Suprapubic skin (tissue), 4 donors: Measurements from ENCODE around the gene ATP8B3. TPM values are rescaled to one million over a fixed set of nuclear protein-coding genes. Genes with fewer than 3 reads are reported as not detected.

Experiments used
- DNase-seq, 2 donors: peaks; one replicate each; pipeline ENCODE4 v3.0.0-alpha.2; 2019; ENCODE audit warnings: low spot score in 2 of 2
- H3K27ac ChIP-seq: fragments of 200-600 bp; sonication (generic); one replicate; pipeline ENCODE4 v1.5.1; 2019
- H3K27me3 ChIP-seq: fragments of 200-600 bp; sonication (generic); one replicate; pipeline ENCODE4 v1.5.1; 2019
- H3K36me3 ChIP-seq: fragments of 200-600 bp; sonication (generic); one replicate; pipeline ENCODE4 v1.5.1; 2019
- H3K4me1 ChIP-seq: fragments of 200-600 bp; sonication (generic); one replicate; pipeline ENCODE4 v1.5.1; 2019
- H3K4me3 ChIP-seq: fragments of 200-600 bp; sonication (generic); one replicate; pipeline ENCODE4 v1.5.1; 2019; ENCODE audit warnings: mild to moderate bottlenecking
- H3K9me3 ChIP-seq: fragments of 200-600 bp; sonication (generic); one replicate; pipeline ENCODE4 v1.5.1; 2019
- EP300 ChIP-seq: sonication (generic); formaldehyde crosslinking; IDR thresholded peaks from one replicate; pipeline ENCODE4 v1.6.1; 2017; ENCODE audit warnings: antibody characterized with exemption
- POLR2A ChIP-seq, 2 donors: fragments of 450-650 bp; IDR thresholded peaks; one replicate each; pipeline ENCODE4 v1.6.1; 2017; ENCODE audit warnings: antibody characterized with exemption in 2 of 2, mild to moderate bottlenecking in 2 of 2, moderate library complexity in 2 of 2
- POLR2AphosphoS5 ChIP-seq, 3 donors: sonication (generic); formaldehyde crosslinking; IDR thresholded peaks; one replicate each; pipeline ENCODE4 v1.6.1; 2017; ENCODE audit warnings: antibody characterized with exemption in 3 of 3
- WGBS: methylation state at CpG from one replicate; pipeline ENCODE4 v1.1.5; 2018; 5-methylcytosine and 5-hydroxymethylcytosine counted together
- total RNA-seq, 4 donors: library from RNA; depleted of rRNA; stranded (reverse); fragments of >200 nt; gene quantifications; one replicate each; pipeline ENCODE4 v1.1.0, GENCODE V29; 2016
- TF ChIP-seq, protein P1 (sequence below), 2 donors: fragments of 200-600 bp in 1 of 2; fragments of 450-650 bp in 1 of 2; sonication (generic) in 1 of 2; IDR thresholded peaks; one replicate each; pipeline ENCODE4 v1.5.1; 2016 to 2019; ENCODE audit warnings: antibody characterized with exemption in 2 of 2, mild to moderate bottlenecking in 1 of 2, moderate library complexity in 1 of 2

ATP8B3 gene
- total RNA-seq, 4 donors from 2014 or later = 1.5 to 3.8 (median 1.8) TPM

DNA sequence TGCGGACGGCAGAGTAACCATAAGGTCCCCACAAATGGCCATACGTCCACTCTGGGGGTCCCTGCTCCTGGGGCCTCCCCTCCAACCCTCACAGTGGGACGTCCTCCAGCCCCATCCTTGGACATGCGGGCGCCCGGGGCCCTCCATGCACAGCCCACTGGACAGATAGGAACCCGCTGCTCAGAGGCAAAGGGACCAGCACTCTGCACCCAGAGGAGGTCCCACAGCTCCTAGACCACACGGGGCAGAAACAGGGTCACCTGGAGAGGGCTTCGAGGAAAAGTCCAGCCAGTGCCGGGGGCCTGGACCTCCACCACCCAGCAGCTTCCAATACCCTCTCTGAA lies 25.1 kb upstream of the ATP8B3 start:
- DNase-seq = no peak
- TF ChIP-seq EP300 = no peak
- TF ChIP-seq, protein P1, sequence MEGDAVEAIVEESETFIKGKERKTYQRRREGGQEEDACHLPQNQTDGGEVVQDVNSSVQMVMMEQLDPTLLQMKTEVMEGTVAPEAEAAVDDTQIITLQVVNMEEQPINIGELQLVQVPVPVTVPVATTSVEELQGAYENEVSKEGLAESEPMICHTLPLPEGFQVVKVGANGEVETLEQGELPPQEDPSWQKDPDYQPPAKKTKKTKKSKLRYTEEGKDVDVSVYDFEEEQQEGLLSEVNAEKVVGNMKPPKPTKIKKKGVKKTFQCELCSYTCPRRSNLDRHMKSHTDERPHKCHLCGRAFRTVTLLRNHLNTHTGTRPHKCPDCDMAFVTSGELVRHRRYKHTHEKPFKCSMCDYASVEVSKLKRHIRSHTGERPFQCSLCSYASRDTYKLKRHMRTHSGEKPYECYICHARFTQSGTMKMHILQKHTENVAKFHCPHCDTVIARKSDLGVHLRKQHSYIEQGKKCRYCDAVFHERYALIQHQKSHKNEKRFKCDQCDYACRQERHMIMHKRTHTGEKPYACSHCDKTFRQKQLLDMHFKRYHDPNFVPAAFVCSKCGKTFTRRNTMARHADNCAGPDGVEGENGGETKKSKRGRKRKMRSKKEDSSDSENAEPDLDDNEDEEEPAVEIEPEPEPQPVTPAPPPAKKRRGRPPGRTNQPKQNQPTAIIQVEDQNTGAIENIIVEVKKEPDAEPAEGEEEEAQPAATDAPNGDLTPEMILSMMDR (IDR thresholded peaks at IDR 0.05) = no peak
- no peak for TF ChIP-seq POLR2AphosphoS5 (IDR thresholded peaks at IDR 0.05)
- no peak for TF ChIP-seq POLR2A (IDR thresholded peaks at IDR 0.05)
- Histone ChIP-seq H3K27me3 (no peaks in the 10 kb centered on the region), H3K4me1 (peaks cover 57% of the 10 kb centered on the region), H3K9me3 (no peaks in the 10 kb centered on the region), H3K4me3 (no peak overlapping the region), H3K36me3 (peaks cover 2% of the 10 kb centered on the region), H3K27ac (no peak overlapping the region)
- 80% methylated on average over 11 of the region's 11 CpGs for WGBS

- H3K4me1 ChIP-seq = peaks cover 51% of the 10 kb centered on the region
- no peaks in the 10 kb centered on the region for H3K27me3 ChIP-seq
- no peak overlapping the region for H3K27ac ChIP-seq
- H3K4me3 ChIP-seq = no peak overlapping the region
- peaks cover 3% of the 10 kb centered on the region for H3K36me3 ChIP-seq
- 89% methylated on average over 16 of the region's 31 CpGs for WGBS
- DNase-seq = no peak
- no peak for TF ChIP-seq POLR2A (IDR thresholded peaks at IDR 0.05)
- TF ChIP-seq, protein P1 (IDR thresholded peaks at IDR 0.05) = no peak
- no peak for TF ChIP-seq EP300
- TF ChIP-seq POLR2AphosphoS5 (IDR thresholded peaks at IDR 0.05) = no peak
- no peaks in the 10 kb centered on the region for H3K9me3 ChIP-seq
Measured at GRCh38 chr19:1836458-1837221, 24.6 kb upstream of the ATP8B3 start.

GRCh38 chr19:1833540-1833939 lies 21.5 kb upstream of the ATP8B3 start:
- TF ChIP-seq POLR2A (IDR thresholded peaks at IDR 0.05) (no peak), EP300 (no peak), POLR2AphosphoS5 (IDR thresholded peaks at IDR 0.05) (no peak)
- TF ChIP-seq, protein P1 (IDR thresholded peaks at IDR 0.05) = no peak
- no peak for DNase-seq
- Histone ChIP-seq H3K27me3 (no peaks in the 10 kb centered on the region), H3K9me3 (no peaks in the 10 kb centered on the region), H3K4me1 (peaks cover 23% of the 10 kb centered on the region), H3K36me3 (peaks cover 22% of the 10 kb centered on the region), H3K4me3 (no peak overlapping the region), H3K27ac (no peak overlapping the region)
- WGBS = 75% methylated on average over 3 of the region's 15 CpGs

GRCh38 chr19:1832046-1832663 lies 20.1 kb upstream of the ATP8B3 start:
- peaks cover 15% of the 10 kb centered on the region for H3K4me1 ChIP-seq
- H3K9me3 ChIP-seq = no peaks in the 10 kb centered on the region
- DNase-seq = no peak
- no peaks in the 10 kb centered on the region for H3K27me3 ChIP-seq
- H3K27ac ChIP-seq = no peak overlapping the region
- TF ChIP-seq POLR2A (IDR thresholded peaks at IDR 0.05) (no peak), POLR2AphosphoS5 (IDR thresholded peaks at IDR 0.05) (no peak), EP300 (no peak)
- TF ChIP-seq, protein P1 (IDR thresholded peaks at IDR 0.05) = no peak
- no peak overlapping the region for H3K4me3 ChIP-seq
- H3K36me3 ChIP-seq = peaks cover 36% of the 10 kb centered on the region
- WGBS = 93% methylated on average over 25 of the region's 26 CpGs

DNA sequence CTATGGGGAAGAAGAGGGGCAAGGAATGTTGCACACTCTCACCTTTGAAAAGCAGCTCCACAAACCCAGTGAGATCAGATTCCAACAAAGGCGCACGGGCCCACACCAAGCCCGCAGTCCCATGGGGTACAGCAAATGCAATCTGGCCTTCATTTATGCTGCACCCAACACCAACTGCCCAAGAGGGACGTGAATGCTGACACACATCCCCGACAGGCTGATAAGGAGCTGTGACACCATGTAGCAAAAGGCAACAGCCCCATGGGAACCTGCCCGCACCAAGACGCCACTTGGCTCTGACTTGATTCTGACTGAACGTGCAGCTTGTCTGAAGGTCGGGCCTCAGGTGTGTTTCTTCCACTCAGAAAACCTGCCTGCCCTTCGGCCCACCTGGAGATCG lies 18.9 kb upstream of the ATP8B3 start:
- TF ChIP-seq POLR2A (IDR thresholded peaks at IDR 0.05) (no peak), EP300 (no peak), POLR2AphosphoS5 (IDR thresholded peaks at IDR 0.05) (no peak)
- TF ChIP-seq, protein P1 (IDR thresholded peaks at IDR 0.05) = no peak

More for the DNA sequence above, 18.9 kb upstream of the ATP8B3 start:
- Histone ChIP-seq H3K9me3 (no peaks in the 10 kb centered on the region), H3K4me3 (no peak overlapping the region), H3K27ac (no peak overlapping the region), H3K4me1 (peaks cover 14% of the 10 kb centered on the region), H3K36me3 (peaks cover 44% of the 10 kb centered on the region), H3K27me3 (no peaks in the 10 kb centered on the region)
- DNase-seq = no peak
- WGBS = 83% methylated on average over 4 of the region's 11 CpGs
